HG02759 (cell line): ENCODE measurements around the gene ERP27.

ENCODE experiments used
- ATAC-seq: cut with Tn5 transposase; IDR thresholded peaks from one replicate; pipeline ENCODE4 v1.9.1; 2021; ENCODE audit warnings: mild to moderate bottlenecking, moderate library complexity; ENCODE audit not compliant: unreplicated experiment

ERP27 gene

GRCh38 chr12:14937014-14937413, 1.3 kb downstream of the ERP27 start:
- no peak for ATAC-seq

GRCh38 chr12:14936224-14936861, 2.0 kb downstream of the ERP27 start:
- ATAC-seq, result no peak

- ATAC-seq, result no peak
These were observed 3.3 kb downstream of the ERP27 start for GRCh38 chr12:14935031-14935430.

- no peak for ATAC-seq
These were observed 3.8 kb downstream of the ERP27 start for GRCh38 chr12:14934511-14934910.

- no peak for ATAC-seq
These were observed 6.4 kb downstream of the ERP27 start for GRCh38 chr12:14931791-14932560.

- ATAC-seq, result no peak
These were observed 7.0 kb downstream of the ERP27 start for GRCh38 chr12:14931359-14931758.

- no peak for ATAC-seq
These were observed 8.0 kb downstream of the ERP27 start for GRCh38 chr12:14930299-14930698.

- ATAC-seq, result no peak
These were observed 9.4 kb downstream of the ERP27 start for GRCh38 chr12:14928931-14929330.

GRCh38 chr12:14927267-14927666, 11.1 kb downstream of the ERP27 start:
- no peak for ATAC-seq

GRCh38 chr12:14924541-14924940, 13.8 kb downstream of the ERP27 start:
- no peak for ATAC-seq

GRCh38 chr12:14923944-14924343, 14.4 kb downstream of the ERP27 start:
- ATAC-seq, result no peak

- no peak for ATAC-seq
These were observed 17.1 kb downstream of the ERP27 start for GRCh38 chr12:14921218-14921617.

GRCh38 chr12:14920475-14921126, 17.7 kb downstream of the ERP27 start:
- no peak for ATAC-seq

- no peak for ATAC-seq
These were observed 18.9 kb downstream of the ERP27 start for GRCh38 chr12:14919455-14919854.

GRCh38 chr12:14915736-14916135, 22.6 kb downstream of the ERP27 start:
- ATAC-seq, result no peak

- ATAC-seq, result no peak
These were observed 25.0 kb downstream of the ERP27 start for GRCh38 chr12:14913381-14913781.

- ATAC-seq, result no peak
These were observed 27.2 kb downstream of the ERP27 start for GRCh38 chr12:14911131-14911530.

GRCh38 chr12:14910090-14910915, 28.0 kb downstream of the ERP27 start:
- ATAC-seq, result no peak

GRCh38 chr12:14907953-14908352, 30.4 kb downstream of the ERP27 start:
- no peak for ATAC-seq

- ATAC-seq, result no peak
These were observed 32.2 kb downstream of the ERP27 start for GRCh38 chr12:14906114-14906513.
